Hematopoietic multipotent progenitor cell treated with erythropoietin and hydrocortisone succinate and interleukin-3 and kit ligand, for 17 days (in vitro differentiated cells): ENCODE results near the gene RBP3.

ENCODE experiments used
- DNase-seq: peaks from one replicate; pipeline ENCODE4 v3.0.0-alpha.2; 2015; ENCODE audit warnings: low spot score

RBP3 gene

GRCh38 chr10:47348138-47348651, at the start of gene RBP3:
Gene RBP3 (plus strand): TSS chr10:47348363. CDS start chr10:47348485, 122 bp downstream.
- DNase-seq: no peak

- no peak for DNase-seq
Measured at GRCh38 chr10:47298715-47299114, 49.4 kb upstream of the RBP3 start.

GRCh38 chr10:47299611-47300428, 48.3 kb upstream of the RBP3 start, which contains the start of gene GDF10:
Gene GDF10 (plus strand): TSS chr10:47300197. CDS start chr10:47300652, 455 bp downstream.
- no peak for DNase-seq

GRCh38 chr10:47300429-47300931, 47.7 kb upstream of the RBP3 start:
- no peak for DNase-seq

GRCh38 chr10:47301833-47302232, 46.3 kb upstream of the RBP3 start:
- DNase-seq: no peak

GRCh38 chr10:47303105-47303504, 45.1 kb upstream of the RBP3 start:
- no peak for DNase-seq

GRCh38 chr10:47303866-47304265, 44.3 kb upstream of the RBP3 start:
- DNase-seq: no peak

GRCh38 chr10:47305566-47305965, 42.6 kb upstream of the RBP3 start:
- no peak for DNase-seq

GRCh38 chr10:47306387-47307210, 41.6 kb upstream of the RBP3 start:
- no peak for DNase-seq

GRCh38 chr10:47307381-47307780, 40.8 kb upstream of the RBP3 start:
- DNase-seq: no peak

GRCh38 chr10:47308775-47309174, 39.4 kb upstream of the RBP3 start:
- no peak for DNase-seq

GRCh38 chr10:47309408-47310089, 38.6 kb upstream of the RBP3 start:
- DNase-seq: no peak

- DNase-seq: no peak
Measured at GRCh38 chr10:47310090-47310505, 38.1 kb upstream of the RBP3 start.

- no peak for DNase-seq
Measured at GRCh38 chr10:47311193-47311931, 36.8 kb upstream of the RBP3 start.

GRCh38 chr10:47311932-47312662, 36.1 kb upstream of the RBP3 start:
- DNase-seq: no peak

- no peak for DNase-seq
Measured at GRCh38 chr10:47312663-47312995, 35.5 kb upstream of the RBP3 start.

GRCh38 chr10:47314416-47314970, 33.7 kb upstream of the RBP3 start:
- DNase-seq: no peak

- no peak for DNase-seq
Measured at GRCh38 chr10:47315421-47315820, 32.7 kb upstream of the RBP3 start.

- no peak for DNase-seq
Measured at GRCh38 chr10:47316131-47316530, 32.0 kb upstream of the RBP3 start.

- DNase-seq: no peak
Measured at GRCh38 chr10:47317251-47317650, 30.9 kb upstream of the RBP3 start.
